Hematopoietic multipotent progenitor cell treated with erythropoietin and hydrocortisone succinate and interleukin-3 and kit ligand, for 17 days (in vitro differentiated cells): ENCODE data around the gene SASH3.

ENCODE experiments used
- DNase-seq: peaks from one replicate; pipeline ENCODE4 v3.0.0-alpha.2; 2015; ENCODE audit warnings: low spot score

SASH3 gene

DNA sequence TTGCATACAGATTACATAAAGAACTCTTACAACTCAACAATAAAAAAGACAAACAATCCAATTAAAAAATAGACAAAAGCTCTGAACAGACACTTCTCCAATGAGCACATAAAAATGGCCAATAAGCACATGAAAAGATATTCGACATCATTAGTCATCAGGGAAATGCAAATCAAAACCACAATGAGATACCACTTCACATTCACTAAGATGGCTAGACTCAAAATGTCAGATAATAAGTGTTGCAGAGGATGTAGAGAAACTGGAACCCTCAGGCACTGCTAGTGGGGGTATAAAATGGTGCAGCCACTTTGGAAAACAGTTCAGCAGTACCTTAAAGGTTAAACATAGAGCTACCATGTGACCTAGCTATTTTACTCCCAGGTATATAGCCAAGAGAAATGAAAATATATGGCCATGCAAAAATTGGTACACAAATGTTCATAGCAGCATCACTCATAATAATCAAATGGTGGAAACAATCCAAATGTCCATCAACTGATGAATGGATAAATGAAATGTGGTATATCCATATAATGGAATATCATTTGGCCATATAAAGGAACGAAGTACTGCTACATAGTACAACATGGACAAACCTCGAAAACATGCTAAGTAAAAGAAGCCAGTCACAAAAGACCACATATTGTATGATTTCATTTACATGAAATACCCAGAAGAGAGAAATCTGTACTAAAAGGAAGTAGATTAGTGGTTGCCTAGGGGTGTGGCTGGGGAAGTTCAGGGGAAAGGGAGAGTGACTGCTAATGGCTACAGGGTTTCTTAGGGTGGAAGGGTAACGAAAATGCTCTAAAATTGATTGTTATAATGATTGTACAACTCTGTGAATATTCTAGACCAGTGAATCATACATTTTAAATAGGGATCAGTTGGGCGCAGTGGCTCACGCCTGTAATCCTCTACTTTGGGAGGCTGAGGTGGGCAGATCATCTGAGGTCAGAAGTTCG lies 29.4 kb downstream of the SASH3 start:
- no peak for DNase-seq

DNA sequence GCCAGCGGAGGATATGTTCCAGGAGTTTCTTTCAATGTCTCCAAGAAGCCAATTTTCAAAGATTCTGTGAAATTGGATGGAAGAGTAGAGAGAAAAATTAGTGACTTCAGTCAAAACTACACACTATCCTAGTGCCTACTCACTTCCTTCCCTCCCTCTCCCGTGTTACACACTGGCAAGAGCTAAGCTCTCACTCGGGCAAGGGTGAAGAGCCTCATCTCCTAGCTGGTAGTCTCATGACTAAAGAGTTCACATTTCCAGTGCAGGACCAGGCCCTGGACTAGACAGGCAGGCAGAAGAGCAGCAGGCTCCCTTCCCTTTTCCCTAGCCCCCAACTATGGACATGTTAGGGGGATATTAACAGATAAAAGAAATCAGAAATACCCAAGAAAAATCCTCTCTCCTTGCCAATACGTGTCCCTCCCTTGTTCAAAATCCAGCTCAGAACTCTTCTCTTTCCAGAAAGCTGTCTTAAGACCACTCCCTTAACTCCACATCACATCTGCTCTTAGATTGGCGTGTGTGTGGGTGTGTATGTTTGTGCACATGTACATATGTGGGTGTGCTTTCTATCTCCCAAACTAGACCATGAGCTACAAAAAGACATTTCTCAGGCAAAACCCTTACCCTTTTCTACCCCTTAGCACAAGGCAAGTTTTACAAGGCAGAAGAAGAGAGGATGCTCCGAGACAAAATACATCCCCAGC lies 34.1 kb downstream of the SASH3 start:
- DNase-seq, result no peak

DNA sequence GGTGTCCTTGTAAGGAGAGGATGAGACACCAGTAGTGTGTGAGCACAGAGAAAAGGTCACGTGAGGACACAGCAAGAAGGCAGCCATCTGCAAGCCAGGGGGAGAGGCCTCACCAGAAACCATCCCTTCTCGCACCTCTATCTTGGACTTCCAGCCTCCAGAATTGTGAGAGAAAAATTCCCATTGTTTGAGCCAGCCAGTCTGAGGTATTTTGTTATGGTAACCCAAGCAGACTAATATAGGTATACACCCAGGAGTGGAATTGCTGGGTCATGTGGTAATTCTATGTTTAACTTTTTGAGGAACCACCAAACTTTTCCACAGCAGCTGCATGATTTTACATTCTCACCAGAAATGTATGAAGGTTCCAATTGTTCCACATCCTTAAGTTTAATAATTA lies 38.4 kb downstream of the SASH3 start:
- DNase-seq, result no peak

DNA sequence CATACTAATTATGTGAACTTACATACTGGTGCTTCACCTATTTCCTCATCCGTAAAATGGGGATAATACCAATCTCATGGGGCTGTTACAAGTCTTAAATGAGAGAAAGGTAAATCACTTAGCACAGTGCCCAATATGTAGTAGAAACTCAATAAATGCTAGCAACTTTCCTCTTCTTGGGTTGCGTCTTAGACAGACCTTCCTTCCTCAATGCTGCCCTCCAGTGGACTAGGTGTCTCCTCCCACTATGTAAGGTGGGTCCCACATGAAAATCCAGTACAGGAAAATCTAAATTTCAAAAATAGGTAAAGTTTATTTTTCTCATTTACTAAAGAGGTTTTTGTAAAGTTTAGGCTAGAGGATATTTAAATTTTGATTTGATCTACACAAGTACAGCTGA lies 43.4 kb downstream of the SASH3 start:
- peak; percentile 12 for DNase-seq

- no peak for DNase-seq
Observed at GRCh38 chrX:129823522-129823921, 43.8 kb downstream of the SASH3 start.

- no peak for DNase-seq
Observed at GRCh38 chrX:129824620-129825019, 44.9 kb downstream of the SASH3 start.

DNA sequence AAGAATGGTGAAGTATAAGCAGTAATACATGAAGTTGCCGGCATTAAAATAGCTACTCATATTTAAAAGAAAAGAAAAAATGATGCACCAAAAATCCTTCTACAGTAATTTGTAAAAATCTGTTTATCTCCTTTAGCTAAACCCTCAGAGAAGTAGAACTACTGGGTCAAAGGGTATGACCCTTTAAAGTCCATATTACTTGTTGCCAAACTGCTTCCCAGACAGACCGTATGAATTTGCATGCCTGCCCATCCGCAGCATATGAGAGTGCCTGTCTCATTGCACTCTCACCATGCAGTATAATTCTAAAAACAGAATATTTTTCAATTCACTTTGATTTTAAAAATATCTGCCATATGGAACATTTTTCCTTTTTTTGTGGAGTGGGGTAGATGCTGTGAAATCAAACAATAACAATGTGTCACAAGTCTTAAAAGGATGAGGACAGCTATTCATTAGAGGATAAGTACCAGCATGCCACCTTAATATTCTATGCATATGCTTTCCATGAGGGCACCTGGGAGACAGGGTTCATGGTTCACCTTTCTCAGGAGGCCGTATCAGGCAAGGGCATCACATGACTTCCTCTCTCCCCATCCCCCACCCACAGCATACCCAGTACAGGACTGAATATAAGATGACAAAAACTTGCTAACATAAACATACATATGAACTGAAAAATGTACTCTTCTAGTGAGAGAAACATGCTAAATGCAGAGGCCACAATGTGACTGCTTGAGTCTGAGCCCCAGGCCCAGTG lies 46.2 kb downstream of the SASH3 start:
- no peak for DNase-seq

- no peak for DNase-seq
Observed at GRCh38 chrX:129830494-129830893, 50.7 kb downstream of the SASH3 start.

DNA sequence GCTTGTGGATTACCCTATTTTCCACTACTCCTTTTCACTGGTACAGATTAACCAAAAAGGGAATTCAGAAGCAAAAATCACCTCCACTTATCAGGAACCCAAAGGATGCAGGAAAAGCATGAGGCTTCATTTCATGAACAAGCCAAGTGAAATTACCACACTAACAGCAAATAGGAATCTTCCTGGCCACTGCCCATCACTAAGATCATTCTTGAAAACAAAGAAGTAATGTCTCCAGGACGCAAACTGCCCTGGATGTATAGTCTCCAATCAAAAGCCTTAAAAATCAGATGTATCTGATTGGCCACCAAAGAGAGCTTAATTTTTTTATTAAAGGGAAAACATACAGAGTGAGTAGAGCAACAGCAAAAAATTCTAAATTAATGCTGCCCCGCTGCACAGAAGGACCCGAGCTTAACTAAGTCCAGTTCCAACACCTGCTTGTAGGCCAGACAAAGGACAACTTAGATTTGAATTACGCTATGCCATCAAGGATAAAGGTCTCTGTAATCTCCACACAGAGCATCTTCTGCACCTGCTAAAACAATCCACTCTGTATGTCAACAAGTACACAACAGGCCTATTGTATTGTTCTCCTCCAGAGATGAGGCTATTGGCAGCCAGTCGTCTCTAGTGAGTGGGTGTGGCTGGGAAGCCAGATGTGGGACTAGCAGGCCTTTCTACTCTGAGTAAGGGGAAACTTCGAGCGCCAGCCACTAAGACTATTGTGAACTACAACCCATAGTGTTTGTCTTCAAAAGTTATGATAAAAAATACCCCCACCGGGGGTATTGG lies 51.5 kb downstream of the SASH3 start:
- DNase-seq, result no peak

- no peak for DNase-seq
Observed at GRCh38 chrX:129833153-129833990, 53.6 kb downstream of the SASH3 start.

DNA sequence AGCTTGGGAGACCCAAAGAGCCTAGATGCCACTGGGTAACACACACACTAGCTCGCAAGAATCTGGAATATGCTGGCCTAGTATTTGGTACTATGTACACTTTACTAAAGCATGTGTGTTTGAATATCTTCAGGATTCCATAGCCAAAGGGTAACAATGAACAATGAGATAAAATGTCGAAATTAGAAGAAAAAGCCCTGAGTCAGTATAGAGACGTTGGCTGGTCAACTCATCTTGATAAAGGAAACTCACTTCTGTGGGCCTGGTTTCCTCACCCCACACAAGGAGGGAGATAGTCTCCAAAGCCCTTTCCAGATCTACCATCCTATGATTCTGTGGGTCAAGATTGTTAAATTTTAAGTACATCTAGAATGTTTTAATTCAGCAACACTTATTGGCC lies 57.1 kb downstream of the SASH3 start:
- DNase-seq, result no peak

DNA sequence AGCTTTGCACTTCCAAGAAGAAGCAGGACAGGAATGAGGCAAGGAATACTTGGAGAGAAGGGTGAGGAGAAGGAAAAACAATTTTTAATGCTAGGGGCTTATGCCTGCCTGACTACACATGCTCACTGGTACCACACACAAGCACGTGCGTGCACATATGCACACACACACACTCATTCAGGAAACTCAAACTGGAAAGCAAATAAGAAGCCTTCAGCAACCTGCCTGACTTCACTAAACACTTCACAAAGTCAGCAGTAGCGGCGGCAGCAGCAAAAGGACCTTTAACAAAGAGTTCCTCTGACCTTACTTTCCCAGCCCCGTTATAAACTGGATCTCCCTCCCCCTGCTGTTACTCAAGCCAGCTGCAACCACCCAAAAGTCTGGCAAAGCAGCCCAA lies 60.6 kb downstream of the SASH3 start:
- DNase-seq, result no peak

DNA sequence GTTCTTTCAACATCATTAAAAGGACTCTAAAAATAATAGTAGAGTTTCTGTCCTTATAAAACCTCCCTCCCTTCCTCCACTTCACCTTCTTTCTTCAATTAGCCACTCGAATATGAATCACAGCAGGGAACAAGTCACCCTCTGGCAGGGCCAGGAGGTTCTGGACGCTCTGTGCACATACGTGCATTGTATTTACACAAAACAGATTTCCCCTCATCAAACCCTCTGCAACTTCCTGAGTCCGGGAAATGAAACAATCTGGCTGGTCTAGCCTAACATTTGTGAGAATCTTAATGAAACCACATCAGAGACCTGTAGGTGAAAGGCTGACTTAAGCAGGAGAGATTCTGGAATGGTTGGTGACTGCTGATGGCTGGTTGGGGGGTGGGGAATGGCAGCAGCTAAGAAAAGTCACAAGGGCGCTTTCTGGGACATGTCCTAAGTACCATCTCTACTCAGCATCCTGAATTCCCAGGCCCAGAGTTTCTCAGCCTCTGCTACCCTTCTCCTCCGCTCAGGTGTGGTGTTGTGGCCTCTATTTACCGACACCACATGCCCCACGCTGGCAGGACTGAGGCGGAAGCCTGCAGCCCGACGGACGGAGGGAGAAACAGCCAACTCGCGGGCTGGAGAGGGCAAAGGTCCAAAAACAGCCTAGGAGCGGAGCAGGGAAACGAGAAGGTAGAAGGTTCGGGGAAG lies 62.9 kb downstream of the SASH3 start:
- DNase-seq, result no peak

DNA sequence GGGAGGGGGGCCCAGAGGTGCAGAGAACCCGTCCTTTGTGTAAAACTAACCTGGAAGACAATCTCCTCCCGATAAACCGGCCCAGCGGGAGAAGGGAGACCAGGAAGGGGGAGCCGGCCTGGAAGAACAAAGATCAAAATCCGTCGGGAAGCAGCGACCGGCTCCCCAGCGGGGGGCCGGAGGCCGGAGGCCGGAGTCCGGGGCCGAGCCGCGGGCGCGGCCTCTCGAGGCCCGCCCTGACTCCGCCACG lies 63.4 kb downstream of the SASH3 start:
- no peak for DNase-seq

DNA sequence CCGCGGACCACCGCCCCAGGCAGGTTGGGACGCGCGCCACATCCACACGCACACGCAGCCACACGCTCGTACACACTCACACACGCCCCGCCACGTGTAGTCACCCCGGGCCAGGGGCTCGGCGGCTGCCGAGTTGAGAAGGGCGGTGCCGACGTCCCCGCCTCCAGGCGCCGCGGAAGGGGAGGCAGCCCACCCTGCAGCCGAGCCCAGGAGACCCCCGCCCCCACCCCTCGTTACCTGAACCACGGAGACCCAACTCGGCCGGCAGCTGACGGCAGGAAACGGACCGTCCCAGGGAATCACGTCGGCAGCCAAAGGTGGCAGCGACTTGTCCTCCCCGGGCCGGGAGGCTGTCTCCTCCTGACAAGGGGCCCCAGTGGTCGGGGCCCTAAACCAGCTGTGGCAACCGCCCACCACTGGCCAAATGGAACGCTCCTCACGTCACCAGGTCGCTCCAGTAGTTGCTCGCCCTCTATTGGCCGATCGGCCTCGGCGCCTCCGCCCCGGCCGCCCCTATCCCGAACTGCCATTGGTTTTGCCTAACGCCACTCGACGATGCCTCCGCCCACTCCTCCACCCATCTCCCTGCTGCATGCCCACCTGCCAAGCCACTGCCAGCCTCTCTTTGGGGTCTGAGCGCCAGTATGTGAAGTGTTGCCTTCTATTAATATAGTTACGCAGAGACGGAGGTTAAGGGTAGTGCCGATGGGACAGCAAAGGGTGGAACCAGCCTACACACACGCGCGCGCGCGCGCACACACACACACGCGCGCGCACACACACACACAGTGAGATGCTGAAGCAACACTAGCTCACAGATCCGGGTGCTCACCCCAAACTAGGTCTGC lies 63.9 kb downstream of the SASH3 start, which contains the start of gene ZDHHC9:
Gene ZDHHC9, minus strand, starts transcription at position 428 of the 848 bp plus-strand sequence. CDS start 1,941 bp downstream, outside the sequence.
- DNase-seq, result peak; percentile 77
